Inflammatory macrophage treated with lipopolysaccharide for 4 hours (primary cell): ENCODE results near the gene NR6A1.
"Not testable (repeated sequence)": the region's sequence is repeated elsewhere in the genome, so short reads cannot be mapped to it uniquely, and the experiment has no call there.

Experiments
- DNase-seq: peaks from one replicate; pipeline ENCODE4 v3.0.0-alpha.2; 2020

Gene NR6A1

DNA sequence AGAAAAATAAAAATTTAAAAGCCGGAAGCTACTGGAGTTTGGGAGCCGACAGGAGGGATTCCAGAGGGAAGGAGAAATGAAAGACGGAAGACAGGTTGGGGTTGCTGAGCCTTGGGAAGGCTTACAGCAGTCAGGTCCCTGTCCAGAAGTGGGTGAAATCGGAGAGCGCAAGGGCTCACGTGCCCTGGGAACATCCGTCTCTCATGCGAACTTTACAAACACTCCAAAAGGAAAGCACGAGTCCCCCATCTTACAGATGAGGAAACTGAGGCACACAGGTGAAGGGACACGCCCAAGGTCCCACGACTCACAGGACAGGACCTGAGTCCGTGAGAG is 5.5 kb upstream of the NR6A1 start:
- no peak for DNase-seq

DNA sequence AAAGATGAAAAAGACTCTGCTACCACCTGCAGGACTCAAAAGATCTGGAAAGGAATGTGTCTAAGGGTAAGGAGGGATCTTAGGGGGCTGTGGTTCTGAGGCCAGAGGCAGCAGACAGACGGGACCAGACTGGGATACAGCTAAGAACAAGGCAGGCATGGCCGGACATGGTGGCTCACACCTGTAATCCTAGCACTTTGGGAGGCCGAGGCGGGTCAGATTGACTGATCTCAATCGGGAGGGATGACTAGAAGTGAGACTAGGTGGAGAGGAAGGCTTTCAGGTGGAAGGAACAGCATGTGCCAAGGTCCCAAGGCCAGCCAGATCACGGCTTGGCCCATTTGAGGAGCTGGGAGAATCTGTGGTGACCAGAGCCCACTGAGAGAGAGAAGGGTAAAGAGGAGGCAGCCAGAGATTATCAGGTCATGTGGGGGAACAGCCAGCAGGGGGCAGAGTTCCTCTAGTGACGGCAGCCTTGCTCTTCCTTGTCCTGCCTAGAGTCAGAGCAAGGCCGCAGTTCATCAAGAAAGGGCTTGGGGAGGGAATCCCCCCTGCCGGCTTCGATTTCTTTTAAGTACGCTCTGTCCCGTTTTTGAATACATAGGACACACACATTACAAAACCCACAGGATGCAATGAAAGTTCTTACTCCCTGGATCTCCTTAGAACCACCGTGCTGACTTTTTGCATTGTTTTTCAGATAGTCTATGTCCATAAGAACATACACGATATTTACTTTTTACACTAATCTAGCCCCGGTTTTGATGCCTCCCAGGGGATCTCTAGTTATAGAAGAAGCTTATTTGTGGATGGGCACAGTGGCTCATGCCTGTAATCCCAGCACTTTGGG is 3.2 kb upstream of the NR6A1 start:
- DNase-seq = peak; percentile 80

DNA sequence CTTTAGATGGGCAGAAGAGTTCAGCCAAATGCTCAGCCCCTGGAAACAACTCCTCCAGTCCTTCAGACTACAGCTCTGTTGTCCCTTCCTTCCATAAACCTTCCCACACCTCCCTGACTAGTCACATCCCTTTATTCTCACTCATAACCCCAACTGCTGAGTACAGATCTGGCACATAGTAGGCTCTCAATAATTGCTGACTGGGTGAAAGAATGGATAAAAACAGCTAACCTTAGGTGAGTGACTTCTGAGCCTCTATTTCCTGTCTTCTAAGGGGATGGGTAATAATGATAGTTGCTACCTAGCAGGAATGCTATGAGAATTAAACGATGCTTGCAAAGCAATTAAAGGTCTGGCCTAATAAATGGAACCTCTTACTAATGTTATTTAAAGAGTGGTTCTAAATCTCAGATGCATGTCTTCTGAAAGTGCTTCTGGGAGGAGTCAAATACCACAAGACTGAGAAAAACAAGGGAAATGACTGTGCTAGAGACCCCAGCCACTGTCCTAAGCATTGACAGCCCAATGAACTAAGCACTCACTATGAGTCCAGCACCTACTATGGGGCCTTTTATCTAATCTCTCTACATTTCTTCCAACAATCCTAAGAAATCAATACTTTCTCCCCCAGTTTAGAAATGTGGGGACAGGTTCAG is 2.5 kb upstream of the NR6A1 start:
- no peak for DNase-seq

DNA sequence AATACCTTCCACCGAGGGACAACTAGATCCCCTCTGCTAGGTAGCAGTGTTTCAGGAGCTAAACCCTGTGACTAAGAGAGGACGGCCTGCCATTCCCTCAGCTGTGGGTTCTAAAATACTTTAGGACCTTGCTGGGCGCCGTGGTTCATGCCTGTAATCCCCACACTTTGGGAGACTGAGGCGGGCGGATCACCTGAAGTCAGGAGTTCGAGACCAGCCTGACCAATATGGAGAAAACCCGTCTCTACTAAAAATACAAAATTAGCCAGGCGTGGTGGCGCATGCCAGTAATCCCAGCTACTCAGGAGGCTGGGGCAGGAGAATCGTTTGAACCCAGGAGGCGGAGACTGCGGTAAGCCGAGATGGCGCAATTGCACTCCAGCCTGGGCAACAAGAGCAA is 1.8 kb upstream of the NR6A1 start:
- not testable (repeated sequence) for DNase-seq

DNA sequence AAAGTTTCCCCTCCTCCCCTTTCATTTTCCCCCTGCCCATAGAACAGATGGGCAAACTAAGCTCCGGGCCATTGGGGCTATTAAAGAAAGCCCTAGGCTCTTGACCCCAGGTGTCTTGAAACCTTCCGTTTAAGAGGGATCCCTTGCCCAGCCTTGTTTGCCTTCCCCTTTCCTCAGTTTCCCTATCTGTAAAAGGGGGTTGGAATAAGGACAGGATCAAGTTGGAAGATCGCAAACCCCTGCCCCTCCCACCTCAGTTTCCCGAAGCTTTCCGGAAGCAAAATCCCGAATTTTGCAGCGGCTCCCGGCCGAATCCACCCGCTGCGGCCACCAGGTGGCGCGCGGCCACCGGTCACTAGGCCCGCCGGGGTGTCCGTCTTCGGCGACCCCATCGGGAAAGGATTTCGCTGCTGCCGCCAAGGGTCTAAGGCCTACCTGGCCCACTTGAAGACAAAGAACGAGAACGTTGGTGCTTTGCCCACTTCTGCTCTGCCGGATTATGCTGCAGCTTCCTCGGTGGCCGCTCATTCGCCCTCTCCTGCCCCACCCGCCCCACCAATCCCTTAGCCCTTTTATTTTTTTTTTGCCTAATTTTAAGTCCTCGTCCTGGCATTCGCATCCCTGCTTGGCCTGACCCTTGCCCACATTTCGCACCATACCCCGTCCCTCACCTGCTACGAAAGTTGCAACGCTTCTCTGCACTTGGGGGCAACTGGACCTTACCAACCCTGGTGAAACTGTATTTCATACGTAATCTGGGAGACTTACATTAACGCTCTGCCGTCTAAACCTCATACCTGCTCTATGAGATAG is 962 bp upstream of the NR6A1 start:
- peak; percentile 55 for DNase-seq

DNA sequence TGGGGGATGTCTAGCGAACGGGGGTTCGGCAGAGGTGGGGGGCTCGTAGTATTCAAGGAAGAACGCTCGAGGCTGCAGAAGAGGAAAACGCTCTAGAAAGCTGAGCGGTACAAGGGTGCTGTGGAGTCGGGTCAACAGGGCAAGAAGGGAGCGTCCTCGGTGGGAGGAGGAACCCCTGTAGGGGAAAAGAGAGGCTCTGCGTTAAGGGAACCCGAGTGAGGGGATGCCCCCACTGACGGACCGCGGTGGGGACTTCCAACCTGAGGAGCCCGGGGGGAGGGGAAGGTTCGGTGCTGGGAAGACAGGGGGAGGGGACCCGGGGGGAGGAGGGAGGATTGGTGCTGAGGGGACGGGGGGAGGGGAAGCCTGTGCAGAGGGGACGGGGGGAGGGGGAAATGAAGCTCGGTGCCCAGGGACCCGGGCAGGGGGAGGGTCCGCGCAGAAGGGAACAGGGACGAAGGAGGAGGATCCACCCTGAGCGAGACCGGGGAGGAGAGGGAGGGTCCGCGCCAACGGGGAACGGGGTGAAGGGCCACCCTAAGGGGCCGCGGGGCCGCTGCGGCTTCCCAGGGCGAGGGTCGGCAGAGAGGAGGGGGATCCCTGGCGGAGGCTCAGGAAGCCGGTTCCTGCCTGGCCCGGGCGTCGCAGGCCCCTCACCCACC is 621 bp downstream of the NR6A1 start:
- peak; percentile 24 for DNase-seq

DNA sequence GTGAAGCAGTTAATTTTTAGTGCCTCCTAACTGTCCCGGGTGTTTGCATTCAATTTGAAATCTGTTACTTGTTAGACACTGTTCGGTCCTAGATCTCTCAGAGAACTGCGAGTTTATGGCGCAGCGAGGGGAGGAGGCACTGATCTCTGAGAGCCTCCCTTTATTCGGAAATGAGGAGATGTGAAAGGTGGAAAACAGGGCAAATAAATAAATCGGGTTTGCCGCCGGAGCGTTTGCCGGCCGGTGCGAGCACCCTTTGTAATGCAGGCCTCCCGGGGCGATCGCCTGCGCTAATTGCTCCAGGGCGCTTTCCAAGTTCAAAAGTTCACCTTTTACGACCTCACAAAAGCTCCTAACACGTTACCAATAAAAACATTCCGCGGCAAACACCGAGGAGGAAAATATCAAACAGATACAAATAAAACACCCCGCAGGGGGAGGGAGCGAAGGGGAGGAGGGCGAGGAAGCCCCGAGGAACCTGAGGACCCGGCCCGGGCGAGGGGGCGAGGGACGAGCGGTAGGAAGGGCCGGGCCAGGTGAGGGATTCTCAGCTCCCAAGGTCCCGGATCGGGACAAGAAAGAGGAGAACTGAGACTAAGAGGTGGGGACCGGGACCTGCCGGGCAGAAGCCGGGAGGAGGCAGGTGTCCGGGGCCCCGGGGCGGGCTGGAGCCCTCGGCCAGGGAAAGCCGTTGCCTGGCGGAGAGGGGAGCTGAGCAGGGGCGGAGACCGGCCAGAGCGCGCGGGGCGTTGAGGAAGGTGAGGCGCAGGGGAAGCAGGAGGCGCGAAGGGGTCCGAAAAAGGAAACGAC is 1.4 kb downstream of the NR6A1 start:
- no peak for DNase-seq

DNA sequence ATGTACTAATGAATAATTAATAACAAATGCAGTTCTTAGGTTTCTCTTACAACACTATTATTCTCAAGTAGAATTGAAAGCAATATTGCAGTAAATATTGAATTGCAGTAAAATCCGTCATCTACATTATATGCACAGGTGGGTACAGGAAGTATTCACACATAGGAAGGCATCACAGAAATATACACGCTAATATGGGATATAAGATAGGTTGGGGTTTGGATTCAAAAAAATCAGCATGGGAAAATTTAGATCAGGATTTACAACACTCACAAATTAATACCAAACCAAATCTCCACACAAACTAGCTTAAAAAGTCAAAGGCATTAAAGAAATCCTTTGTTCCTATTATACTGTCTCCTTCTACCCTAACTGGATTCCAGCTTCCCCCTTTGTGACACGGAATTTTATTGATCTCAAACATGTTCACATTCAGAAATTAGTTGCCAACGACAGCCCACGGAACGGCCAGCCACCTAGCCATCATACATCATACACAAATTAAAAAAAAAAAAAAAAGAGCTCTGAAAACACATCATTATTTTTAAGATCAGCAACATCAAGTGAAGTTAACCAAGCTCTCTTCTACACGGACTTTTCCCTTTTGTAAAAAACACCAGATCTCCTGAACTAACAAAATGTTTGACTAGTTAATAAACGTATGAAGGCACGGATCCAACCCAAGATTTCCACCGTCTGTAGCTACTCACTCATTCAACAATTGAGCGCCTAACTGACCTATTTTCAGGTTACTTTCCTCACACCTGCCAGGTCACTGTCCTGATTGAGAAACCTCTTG is 2.2 kb downstream of the NR6A1 start:
- DNase-seq = no peak

DNA sequence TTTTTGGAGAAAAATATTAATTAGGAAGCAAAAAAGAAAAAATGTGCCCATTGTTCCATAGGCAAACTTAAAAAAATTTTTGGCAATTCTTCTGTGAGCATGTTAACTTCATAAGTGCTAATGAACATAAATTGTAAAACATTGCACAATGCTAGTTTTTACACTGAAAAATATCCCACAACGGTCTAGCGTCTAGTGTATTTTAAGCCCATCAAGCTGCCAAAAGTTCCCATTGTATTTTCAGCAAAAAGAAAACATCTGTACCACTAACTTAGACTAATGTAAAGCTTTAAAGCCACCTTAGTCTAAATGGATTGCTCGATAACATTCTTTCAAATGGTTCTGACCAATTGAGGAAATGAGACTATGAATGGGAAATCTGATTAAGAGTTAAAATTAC is 2.8 kb downstream of the NR6A1 start:
- DNase-seq = peak; percentile 10

DNA sequence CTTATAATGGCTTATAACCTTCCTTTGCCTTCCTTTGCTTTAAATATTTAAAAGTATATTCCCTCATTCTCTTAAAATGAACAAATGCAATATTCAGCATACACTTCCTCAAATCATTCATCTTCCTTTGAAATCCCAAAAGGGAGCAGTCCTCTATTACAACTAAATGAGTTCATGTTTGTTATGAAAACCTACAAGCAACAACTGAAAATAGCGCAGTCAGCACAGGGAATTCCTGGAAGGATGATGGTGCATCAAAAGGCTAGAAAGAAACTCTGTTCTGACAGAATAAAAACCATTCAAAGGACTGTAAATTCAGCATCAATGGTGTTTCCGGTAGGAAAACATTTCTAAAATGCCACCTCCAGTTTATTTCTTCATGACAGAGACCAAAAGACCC is 3.3 kb downstream of the NR6A1 start:
- DNase-seq = peak; percentile 7

DNA sequence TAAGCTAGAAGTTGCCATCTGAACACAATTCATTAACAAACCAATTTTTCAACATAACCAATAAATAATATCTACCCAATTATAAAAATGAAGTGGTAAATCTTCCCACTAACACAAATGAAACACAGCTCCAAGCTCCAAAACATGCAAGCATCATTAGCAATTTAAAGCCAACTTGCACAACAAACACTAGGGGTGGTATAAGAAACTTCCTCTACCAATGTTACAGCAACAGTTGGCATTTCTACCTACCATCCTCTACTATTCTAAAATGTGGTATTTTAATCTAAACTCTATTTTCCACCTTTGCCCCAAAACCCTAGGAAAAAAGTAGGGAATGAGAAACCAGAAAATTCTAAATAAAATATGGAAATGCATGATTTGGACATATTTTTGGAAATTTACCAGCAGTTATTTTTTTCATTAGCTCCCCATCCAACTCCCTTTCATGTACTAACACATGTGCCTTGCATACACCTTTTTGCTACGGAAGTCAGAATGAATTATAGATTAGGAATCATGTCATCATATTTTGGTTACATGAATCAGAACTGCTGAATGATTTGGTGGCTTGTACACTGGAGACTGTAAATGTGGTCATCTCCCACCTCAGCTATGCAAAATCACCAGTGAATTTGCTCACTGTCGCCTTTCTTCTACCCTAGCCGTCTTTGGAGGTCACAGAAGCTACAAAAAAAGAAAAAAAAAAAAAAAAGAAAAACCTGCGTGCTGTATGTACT is 4.1 kb downstream of the NR6A1 start:
- peak; percentile 34 for DNase-seq

DNA sequence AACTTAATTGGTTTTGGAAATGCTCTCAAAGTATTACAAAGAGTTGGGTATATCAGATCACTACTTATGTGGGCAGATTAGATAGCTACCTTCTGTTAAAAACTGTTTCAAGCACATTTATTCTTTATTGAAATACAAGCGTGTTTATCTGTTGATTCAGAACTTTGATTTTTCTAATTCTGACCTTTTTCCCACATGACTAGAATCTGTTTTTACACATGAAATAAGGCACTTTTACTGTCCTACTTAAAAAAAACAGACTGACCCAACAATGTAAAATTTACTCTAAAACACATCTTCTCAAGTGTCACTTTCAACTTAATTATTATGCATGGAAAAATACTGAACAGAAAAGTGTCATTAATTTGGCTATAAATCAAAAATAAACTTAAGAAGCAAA is 4.8 kb downstream of the NR6A1 start:
- DNase-seq = no peak

DNA sequence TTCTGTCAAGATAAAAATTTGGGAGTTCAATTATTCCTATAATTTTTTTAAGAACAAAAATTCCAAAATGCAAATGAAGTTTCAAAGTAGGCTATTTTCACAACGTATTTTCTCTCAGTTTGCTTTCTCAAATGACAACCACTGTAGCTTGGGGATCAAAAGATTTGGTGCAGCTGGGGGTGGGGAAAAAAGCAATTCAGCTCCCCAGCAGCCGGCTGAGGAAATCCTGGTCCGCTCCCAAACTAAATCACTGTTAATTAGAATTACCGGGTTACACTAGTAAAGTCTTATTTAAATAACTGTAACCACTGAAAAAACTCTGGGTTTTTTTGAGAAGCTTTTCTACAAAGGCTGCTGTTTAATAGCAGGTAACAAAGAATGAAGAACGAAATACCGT is 5.7 kb downstream of the NR6A1 start:
- DNase-seq = no peak

DNA sequence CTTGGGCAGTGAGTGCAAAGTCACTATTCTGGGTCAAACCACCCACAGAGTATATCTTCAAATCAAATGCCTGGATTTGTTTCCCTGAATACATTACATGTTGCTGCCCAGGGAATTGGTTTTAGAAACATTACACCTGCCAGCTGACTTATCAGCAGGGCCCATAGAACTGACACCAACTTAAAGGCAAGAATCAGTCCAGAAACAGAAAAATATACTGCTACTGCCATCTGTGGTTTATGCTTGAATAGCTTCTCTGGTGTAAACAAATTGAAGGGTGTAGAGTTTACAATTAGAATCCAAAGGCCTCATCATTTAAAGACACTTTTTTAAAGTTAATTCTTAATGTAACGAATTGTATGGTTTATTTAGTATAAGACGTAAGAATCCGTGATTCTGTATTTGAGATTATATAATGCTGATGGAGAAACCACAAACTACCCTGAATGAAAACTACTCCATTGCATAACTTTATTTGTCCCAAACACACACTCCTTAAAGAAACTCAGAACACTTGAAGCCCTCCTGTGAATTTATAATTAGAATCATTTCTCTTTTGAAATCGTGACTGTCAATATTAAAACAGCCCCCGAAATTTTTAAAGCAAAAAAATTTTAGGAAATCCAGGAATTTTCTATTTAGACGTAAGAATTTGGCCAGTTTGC is 6.2 kb downstream of the NR6A1 start:
- DNase-seq = peak; percentile 38

DNA sequence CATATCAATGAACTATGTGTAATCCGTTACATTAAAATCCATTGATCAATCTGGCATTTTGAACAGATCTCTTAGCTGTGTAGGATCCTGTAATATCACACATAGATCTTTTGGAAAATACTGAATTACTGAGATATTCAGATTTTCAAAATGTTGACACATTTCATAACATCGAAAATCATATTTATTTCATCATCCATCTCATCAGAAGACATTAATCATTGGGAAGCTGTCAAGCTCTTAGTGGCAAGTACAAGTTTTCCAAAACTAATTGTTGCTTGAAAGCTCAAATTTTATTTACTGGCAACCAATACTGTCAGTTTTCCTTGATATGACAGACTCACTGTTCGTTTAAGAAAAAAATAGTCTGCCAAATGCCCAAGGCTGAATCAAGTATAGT is 8.5 kb downstream of the NR6A1 start:
- DNase-seq = no peak

DNA sequence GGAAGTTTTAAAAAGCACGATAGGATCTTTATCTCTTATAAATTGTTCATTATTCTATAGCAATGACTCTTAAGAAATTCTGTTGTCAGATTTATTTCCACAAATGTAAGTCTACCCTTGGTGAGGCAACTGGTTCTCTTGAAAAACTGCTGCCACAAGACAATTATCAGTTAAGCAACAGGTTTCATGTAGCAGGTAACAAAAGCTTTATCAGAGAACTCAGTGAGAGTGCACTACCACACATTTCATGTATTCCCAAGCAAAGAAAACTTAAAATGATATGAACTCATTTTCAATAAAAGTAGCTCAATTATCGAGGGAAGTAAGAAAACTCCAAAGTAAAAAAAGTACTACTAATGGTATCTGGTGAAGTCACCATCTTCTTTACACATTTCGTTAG is 9.4 kb downstream of the NR6A1 start:
- DNase-seq = no peak

DNA sequence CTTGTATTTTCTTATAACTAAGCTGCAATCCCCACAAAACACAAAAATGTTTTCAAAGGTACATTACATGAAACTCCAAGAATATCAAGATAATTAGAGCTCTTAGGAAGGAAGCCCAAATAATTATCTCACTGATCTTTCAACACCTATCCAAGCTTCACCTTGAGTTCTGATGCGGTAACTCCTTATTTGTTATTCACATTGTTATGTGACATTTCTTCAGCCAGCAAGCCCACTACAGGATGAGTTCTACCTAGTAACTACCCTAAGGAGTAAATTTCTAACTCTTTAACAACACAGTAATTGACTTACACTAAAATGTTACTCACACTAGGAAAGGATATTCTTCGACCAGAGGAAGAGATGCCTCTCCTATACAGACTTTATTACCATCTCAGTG is 9.9 kb downstream of the NR6A1 start:
- no peak for DNase-seq

DNA sequence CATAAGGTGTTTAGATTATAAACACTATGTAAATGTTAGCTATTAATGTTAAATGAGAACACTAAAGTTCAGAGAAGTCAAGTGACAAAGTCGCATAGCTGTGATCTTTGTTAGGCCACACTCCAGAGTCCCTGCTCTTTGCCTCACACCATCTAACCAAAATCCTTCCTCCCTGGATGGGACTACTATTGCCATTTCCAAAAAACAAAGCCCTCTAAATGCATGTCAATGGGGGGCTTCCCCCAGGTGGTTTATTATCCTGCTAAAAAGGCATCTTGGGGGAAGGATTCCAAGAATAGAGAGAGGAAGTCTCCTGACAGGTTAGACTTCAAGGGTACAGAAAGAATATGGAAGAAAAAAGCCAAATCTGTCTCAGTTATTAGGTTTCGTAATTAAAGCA is 10.4 kb downstream of the NR6A1 start:
- DNase-seq = no peak

DNA sequence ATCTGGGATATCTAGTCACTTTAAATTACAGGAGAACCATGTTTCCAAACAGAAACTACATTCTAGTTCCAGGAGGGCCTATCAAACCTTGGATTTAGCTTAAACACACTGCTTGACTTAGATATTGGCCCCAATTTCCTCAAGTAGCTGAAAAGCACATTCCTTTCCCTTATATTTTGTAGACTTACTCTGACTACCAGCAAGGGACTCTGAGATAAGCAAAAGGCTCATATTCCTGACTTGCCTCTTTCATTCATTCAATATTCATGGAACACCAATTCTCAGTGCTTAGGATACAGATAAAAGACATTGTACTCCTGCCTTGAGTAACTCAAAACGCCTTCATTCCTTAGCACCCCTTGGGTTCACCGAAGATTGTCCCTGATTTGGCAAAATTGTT is 11.8 kb downstream of the NR6A1 start:
- no peak for DNase-seq

DNA sequence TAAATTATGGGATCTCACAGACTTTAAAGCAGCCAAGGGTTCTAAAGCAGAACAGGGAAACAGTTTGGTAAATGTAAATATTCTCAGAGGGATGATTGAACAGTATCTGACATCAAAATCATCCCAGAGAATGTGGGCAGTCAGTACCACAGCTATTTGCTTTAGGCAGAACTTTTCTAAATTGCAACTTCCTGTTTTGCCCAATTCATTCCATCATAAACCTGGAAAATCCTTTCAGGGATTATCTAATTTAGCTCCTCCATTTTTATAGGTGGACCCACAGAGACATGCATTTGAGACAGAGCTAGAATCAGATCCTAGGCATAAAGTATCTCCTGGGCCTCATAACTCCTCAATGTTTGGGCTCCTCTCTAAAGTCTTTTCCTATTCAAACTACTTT is 12.4 kb downstream of the NR6A1 start:
- DNase-seq = peak; percentile 9
